Hypothalamus (tissue), 51 donors: Measurements from ENCODE around the gene USP31.

Experiments
- DNase-seq, 51 donors: peaks; one replicate each; lab custom pipeline; 2025; lab: John Stamatoyannopoulos, UW

USP31 gene

GRCh38 chr16:23071196-23072083 lies 77.8 kb downstream of the USP31 start:
- DNase-seq, result no peak

DNA sequence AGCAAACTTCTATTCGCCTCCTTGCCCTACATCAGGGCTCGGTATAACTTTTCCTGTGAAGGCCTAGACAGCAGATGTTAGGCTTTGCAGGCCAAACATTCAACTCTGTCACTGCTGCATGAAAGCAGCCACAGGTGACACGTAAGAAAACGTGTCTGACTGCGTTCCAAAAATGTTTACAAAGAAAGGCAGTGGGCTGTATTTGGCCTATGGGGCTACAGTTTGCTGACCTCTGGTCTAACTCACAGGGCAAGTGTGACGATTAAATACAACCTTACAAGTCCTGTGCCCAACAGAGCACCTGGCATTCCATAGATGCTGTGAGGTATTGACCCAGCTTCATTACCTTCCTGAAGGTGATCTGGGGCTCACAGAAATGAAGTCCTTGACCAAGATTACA lies 79.4 kb downstream of the USP31 start:
- no peak for DNase-seq

- no peak for DNase-seq
Measured at GRCh38 chr16:23068079-23068736, 81.0 kb downstream of the USP31 start.

DNA sequence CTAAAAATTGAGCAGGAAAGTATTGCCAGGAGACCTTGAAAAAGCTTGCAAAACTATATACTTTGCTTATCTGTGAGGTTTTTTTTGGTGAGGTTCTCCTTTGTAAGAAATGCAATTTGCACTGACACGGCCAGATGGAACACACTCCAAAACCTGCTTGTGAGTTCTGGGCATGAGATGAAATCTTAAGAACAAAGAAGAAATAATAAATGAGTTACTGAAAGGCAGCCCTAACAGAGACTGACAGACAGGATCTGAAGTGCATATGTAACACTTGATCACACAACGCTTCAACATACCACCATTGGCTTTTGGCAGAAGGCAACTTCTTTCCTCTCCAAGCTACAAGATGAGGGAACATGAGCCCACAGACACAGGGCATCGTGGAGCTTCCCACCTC lies 82.6 kb downstream of the USP31 start:
- DNase-seq, result no peak

DNA sequence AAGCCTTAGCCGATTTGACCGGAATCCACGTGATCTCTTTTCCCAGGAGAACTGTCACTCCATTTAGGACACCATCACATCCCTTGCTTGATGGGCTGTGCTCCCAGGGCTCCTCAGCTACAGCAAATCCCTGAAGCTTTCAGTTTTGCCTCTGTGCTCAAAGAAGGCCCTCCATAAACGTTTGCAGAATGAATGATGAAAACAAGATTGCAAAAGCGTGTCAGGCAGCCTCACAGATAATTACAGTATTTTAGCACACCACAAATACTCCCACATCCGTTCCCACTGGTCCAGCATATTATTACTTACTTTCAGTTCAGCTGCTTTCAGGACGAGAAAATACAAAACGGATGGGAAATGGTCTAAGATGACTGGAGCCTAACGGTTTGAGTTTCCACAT lies 84.6 kb downstream of the USP31 start:
- no peak for DNase-seq

DNA sequence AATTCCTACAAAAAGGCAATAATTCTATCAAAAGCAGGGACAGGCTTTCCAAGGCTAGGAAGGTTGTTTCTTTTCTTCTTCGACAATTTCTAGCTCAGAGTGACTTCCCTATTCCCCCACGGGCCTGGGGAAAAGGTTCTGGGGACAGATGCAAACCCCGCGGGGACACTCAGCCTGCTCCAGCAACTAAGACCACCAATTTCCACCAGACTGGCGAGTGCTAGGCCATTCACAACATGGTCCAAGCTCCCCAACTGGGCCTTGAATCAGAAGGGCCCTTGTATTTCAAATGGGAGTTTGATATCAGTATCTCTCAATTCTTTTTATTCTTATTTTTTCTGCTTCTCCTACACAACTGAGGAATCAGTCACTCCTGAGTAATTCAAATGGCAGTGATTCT lies 86.7 kb downstream of the USP31 start:
- no peak for DNase-seq

- no peak for DNase-seq
Measured at GRCh38 chr16:23061669-23062068, 87.6 kb downstream of the USP31 start.

- peak in 39 of 51 donors; percentile 10 to 84 (median 52) for DNase-seq
Measured at GRCh38 chr16:23060458-23061320, 88.6 kb downstream of the USP31 start.

DNA sequence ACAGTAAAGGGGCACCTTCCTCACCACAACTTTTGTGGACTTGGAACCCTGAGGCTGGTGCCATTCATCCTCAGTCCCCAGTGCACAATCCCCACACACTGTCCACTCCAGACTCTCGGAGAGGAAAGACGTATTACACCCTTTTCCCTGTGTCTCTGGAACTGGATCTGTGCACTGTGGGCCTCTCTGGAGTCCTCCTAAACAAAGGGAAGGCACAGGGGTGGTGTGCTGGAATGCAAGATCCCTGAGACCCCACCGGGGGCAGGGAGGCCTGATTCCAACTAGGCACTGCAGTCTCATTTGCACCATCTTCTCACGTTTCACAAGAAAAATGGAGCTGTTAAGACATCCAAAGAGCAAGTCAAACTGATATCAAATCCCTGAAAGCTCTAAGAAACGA lies 89.8 kb downstream of the USP31 start:
- DNase-seq, result no peak

DNA sequence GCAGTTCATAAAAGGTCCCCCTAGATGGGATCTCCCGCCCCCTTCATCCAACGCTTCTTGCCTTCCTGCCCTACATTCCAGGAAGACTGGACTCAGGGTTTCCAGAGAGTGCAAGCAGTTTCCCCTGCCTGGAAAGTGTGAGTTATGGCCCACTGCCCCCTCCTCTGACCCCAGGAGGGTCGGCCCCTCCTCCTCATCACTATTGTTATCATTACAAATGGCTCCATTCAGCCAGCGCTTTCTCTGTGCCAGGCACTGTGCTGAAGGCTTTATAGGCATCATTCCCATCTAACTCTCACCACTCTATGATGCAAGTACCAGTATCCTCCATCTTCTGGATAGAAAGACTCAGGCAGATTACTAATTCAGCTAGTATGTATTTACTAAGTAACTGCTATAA lies 90.7 kb downstream of the USP31 start:
- peak in 25 of 51 donors; percentile 11 to 78 (median 41) for DNase-seq

GRCh38 chr16:23057013-23057596 lies 92.1 kb downstream of the USP31 start:
- no peak for DNase-seq

DNA sequence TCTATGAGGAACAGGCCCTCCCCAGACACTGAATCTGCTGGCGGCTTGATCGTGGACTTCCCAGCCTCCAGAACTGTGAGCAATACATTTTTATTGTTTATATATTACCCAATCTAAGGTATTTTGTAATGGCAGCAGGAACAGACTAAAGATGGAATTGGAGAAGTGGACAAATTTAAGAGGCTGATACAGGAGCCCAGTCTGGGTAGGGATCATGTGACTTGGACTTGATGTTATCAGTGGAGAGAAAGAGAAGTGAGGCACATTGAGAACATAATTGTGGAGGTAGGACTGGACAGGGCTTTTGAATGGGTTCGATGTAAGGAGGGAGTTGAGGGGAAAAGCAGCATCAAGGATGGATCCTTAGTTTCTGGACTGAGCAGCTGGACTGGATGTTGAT lies 93.8 kb downstream of the USP31 start:
- no peak for DNase-seq

GRCh38 chr16:23052908-23053580 lies 96.2 kb downstream of the USP31 start:
- peak in 14 of 51 donors; percentile 7 to 62 (median 32) for DNase-seq

DNA sequence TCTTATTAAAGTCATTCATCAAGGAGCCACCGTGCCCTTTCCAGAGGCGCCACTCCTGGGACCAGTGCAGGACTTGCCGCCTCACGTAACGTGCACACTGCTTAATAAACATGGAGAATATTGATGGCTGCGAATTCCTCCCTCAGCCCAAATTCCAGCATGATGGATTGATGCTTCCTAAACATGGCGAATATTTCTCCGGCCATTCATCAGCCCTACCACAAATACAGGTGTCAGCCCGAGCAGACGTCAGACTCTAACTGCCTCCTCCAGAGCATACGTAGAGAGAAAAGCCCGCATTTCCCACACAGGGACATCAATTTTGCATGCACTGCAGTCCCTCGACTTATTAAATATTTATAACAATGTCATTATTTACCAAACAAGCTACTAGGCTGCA lies 97.0 kb downstream of the USP31 start:
- DNase-seq, result no peak

GRCh38 chr16:23051587-23051986 lies 97.7 kb downstream of the USP31 start:
- DNase-seq, result no peak

- no peak for DNase-seq
Measured at GRCh38 chr16:23048164-23048563, 101.1 kb downstream of the USP31 start.

- DNase-seq, result no peak
Measured at GRCh38 chr16:23045025-23045424, 104.2 kb downstream of the USP31 start.

- DNase-seq, result no peak
Measured at GRCh38 chr16:23040246-23040645, 109.0 kb downstream of the USP31 start.

DNA sequence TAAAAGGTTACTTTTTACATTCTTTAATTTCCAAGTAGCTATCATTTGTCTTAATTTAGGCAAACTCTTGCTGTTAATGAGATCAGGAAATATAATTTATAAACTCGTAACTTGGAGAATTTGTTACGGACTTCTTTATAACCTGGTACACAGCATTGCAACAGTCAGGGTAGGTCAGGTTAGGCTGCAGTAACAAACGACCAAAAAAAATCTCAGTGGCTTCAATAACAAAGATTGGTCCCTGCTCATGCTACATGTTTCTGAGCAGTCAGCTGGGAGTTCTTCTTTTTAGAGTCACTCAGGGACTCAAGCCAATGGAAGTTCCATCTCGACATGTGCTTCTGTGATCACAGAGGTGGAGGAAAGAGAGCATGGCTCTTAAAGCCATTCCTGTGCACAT lies 110.1 kb downstream of the USP31 start:
- no peak for DNase-seq

DNA sequence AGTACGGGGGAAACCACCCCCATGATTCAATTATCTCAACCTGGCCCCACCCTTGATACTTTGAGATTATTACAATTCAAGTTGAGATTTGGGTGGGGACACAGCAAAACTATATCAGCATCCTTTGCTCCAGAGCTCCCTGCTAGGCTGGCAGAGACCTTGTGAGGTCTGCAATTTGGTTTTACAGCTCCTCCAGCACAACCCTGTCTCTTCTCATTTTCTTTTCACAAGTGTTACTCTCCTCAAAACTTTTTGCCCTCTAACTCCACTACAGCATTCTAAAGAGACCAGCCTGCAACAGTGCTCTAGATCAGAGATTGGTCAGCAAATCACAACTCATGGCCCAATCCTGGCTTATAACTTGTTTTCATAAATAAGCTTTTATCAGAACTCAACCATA lies 114.0 kb downstream of the USP31 start:
- no peak for DNase-seq
